GM21786 (cell line): Measurements from ENCODE around the gene DNTT.

Experiments
- ATAC-seq: cut with Tn5 transposase; IDR thresholded peaks from one replicate; pipeline ENCODE4 v1.9.1; 2021; ENCODE audit not compliant: unreplicated experiment

DNTT gene

DNA sequence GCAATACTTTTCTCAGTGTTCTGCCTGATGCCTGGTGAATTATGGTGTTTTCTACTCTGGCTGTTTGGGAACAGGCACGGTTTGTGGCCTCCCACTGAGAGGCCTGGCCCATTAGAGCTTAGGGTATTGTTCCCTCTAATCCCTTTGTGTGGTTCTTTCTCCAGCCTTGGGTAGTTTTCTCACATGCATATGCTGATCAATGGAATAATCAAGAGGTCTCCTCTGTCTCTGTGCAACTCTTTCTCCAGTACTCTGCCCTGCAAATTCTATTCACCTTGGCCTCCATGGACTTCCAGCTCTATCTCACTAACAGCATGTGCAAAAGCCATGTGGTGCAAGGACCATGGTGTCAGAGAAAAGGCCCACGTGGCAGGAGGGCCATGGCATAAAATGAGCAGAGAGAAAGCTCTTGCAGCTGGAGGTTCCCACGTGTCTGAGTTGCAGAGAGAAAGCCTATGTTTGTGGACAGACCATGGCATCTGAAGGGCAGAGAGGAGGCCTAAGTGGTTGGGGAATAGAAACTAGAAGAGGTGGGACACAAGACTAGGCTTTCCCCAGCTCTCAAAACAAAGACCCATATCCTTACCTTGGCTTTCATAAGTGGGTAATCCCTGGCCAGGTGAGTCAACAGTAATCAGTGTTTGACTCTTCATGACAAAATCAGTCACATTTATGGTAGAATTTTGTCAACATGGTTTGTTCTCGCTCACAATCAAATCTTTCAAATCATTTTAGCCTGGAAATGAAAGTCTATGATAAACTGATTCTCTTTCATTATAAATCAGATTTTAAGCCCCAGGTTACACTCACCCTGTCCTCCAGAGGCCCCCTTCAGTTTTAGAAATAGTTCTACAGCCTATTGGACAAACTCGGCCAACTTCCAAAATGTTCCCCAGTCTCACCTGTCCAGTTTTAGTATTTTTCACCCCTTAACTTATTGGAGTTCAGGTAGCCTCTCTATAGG, 37.3 kb downstream of the DNTT start:
- no peak for ATAC-seq

DNA sequence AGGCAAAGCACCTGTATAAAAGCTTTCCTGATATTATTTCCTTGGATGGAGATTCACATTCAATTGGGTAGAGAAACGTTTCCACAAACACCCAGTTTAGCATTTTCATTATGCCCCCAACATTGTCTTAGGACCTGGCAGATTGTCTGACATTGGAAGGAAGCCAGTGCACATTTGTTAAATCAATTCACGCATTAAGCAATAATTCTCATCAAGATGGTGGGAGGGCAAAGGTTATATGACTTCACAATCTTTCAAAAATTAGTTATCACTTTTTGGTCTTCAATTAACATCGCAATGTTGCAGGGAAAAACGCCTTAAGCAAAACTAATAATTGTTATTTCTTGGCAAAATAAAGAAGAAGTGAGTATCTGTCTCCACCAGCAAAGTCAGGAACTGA, 38.2 kb downstream of the DNTT start:
- no peak for ATAC-seq

DNA sequence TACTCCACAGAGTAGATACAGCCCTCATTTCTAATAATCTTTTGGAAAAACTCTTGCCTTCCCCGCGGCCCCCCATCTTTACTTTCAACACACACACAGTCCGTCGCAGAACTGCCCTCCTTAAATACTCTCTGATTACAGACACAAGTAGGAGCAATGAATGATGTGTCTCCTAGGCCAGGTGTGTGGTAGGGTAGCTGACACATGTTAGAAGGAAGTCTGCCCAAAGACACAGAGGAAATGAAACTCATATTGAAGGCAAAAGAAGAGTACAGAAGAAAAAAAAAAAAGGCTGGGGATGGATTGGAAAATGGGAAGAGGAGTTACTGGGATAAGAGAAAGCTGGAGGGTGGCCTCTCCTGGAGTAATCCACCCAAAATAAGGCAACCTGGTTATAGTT, 39.9 kb downstream of the DNTT start:
- ATAC-seq: no peak

DNA sequence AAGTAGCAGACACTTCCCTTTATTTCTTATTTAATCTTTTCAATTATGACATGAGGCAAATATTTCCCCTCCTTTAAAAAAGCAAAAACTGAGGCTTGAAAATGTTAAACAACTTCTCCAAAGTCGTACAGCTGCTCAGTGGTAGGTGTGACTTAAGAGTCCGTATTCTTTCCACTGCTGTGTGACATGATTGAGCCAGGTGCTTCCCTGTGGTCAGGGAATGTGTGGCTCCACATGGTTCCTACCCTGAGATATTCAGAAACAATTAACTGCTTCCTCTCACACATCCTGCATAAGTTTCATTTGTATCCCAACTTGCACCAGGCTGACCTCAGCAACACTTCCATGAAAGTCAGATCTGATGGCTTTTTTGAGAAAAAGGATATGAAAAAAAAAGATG, 41.0 kb downstream of the DNTT start:
- ATAC-seq: no peak

DNA sequence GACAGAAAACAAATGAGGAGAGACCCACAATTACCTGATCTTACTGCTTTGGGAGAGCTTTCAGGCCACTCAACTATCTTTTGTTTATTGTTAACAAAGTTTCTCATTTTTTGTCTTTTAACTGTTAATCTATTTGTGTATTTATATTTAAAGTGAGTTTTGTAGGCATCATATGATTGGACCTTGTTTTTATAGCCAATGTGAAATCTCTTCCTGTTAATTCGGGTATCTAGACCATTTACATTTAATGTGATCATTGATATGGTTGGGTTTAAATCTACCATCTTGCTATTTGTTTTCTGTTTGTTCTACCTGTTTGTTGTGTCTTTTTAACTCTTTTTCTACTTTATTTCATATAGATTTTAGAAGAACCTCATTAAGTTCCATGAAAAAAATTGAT, 42.1 kb downstream of the DNTT start:
- ATAC-seq: no peak

DNA sequence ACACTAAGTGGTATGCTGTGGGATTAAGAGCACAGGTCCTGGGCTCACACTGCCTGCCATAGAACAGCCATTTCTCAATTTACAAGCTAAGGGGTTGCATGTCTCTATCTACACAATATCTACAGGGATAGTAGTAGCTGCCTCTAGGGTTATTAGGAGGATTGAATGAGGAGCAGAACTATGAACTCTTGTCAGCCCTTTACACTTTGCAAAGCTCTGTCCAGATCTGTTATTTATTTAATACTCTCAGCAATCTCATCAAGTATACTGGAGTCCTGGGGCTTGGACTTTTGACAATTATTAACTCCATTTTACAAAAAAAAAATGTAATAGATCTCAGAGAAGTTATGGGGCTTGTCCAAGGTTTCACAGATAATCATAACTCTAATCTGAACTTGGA, 47.8 kb downstream of the DNTT start:
- no peak for ATAC-seq

DNA sequence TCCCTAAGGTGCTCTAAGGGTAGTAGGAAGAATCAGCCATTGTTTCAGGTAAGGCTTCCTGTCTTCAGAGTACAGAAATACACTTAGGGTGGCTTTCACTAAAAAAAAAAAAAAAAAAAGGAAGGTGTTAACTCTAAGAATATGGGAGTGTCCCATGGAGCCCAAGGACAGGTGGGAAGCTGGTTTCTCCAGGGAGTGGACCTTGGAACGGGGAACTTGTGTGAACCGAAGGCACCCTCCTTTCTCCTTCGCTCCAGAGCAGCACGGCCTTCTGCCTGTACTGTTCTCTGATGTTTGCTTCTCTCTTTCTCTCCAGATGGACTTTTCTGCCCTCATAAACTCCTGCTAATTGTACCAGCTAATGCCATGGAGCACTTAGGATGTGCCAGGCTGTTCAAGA, 48.3 kb downstream of the DNTT start:
- no peak for ATAC-seq

DNA sequence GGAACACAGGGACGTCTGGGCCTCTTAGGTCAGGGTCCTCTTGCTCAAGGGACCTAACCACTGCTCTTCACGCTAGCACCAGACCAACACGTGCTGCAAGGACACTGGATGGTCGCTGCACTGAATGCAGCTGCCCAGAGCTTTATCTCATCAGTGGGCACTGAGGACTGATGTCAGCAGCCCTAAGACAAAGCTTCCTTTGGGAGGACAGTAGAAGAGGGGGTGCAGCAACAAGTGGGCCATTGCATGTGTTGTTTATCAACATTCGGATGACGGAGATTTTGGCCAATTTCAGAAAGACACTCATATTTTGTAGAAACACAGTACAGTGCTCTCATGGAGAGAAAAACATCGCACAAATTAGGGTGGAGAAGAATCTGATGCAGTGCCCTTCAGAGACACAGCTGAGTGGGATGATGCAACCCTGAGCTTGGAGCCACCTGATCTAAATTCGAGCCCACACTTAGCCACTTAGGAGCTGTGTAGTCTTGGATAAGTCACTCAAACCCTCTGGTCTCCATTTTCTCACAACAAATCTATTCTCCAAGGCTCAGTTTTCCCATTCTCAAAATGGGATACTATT, 52.9 kb downstream of the DNTT start:
- ATAC-seq: no peak

DNA sequence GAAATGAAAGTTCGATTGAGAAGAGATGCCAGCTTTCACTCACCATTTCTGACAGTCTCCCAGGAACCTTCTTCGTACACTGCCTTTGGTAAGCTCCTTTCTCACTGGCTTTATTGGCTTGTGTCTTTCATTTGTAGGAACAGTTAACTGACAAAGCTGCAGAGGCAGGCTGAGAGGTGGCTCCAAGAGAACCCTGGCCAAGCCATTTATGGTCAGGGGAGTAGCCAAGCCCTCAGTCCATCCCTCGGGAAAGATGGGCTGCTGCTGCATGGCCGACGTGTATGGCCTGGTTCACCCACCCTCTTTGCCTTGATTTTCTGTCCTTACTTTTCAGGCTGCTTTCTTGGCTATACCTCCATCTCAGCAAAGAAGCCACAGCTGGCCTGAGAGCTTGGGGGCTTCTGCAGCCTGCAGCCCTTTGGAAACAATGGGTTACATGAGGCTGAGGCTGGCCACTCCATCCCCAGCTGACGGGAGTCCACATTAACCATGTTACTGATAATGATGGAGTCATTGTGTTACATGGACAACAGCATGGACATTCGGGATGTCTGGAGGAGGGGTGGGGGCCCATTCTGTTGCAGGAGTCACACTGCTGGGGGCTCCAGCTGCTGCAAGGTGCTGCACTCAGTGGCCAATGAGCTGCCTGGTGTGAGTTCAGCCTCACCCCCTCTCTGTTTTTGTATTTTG, 54.8 kb downstream of the DNTT start, which contains the start of gene OPALIN:
OPALIN (minus strand) TSS at position 152 of the 690 bp plus-strand sequence; CDS start at position 46, 106 bp downstream.
- no peak for ATAC-seq

DNA sequence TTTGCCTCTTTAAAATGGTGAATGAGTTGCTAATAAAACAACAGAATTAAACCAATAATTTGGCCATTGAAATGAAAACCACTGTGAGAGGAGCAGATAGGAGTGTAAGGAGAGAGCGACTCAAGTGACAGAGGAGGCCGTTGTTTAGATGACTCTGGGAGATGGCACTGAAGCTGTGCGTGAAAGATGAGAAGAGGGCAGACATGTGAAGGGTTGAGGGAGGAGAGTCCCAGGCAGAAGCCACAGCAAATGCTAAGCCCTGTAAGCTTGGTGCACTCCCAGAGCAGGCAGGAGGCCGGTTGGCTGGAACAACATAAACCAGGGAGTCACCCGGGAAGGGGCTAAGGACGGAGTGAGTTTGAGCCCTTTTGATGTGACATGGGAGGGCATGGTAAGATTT, 55.4 kb downstream of the DNTT start:
- ATAC-seq: no peak

DNA sequence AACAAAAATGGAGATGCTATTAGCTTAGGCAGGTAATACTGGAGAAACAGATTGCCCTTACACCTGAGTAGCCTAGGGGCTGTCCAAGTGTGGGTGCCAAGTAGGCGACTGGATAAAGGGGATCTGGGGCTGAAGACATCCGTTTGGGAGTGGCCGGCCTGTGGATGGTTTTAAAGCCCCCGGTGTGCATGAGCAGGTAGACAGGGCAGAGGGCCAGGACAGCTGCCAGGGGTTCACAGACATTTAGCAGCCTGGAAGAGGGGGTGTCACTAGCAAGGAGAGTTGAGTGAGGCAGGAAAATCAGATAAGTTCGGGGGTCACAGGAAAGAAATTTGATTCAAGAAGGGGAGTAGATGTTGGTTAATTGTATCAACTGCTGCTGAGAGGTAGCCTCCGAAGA, 56.1 kb downstream of the DNTT start:
- ATAC-seq: no peak

DNA sequence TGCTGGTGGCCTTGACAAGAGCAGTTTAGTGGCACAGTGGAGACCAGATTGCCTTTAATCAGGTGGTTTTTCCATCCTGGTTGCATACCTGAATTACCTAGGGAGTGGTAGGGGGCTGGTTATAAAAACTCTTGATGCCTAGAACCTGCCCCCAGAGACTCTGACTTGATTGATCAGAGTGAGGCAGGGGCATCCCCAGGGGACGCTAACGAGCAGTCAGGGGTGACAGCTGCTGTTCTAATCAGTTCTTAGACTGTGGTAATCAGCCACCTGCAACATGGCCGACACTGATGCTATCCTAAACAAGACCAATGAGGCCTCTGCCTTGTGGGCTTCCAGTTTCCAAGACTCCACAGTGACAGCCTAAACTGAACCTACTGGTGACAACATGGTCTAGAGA, 56.5 kb downstream of the DNTT start:
- ATAC-seq: no peak

DNA sequence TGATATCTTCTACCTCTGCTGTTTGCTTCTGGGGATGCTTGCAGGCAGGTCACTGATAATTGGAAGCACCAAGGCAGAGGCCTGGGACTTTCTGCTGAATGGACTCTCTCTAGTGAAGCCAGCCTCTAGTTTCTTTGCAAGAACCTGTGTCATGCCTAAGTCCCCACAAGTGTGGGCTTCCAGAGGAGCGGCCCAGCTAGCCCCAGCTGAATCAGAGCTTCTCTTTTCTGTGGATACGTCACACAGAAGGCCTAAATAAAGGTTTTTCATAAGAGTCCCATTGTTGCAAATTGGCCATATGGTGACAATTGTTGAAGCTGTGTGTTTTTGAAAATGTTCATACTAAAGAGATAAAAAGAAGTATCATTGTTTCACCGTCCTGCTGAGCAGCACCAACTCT, 61.3 kb downstream of the DNTT start:
- no peak for ATAC-seq

DNA sequence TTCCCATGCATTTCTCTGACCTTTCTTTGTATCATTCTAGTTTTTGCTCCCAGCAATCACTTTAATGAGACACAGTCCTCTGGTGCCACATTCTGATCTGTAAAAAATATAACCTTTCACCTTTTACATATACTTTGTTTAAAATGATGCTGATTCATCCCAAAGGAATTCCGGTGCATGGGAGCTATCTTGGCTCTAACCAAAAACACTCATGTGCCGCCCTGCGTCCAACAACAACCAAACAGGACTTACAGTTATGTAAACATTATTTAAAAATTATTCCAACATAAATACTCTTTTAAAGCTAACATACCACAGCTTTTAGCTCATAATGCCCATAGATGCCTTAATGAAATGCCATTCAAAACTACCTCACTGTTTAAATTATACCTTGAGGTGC, 62.3 kb downstream of the DNTT start:
- ATAC-seq: no peak

DNA sequence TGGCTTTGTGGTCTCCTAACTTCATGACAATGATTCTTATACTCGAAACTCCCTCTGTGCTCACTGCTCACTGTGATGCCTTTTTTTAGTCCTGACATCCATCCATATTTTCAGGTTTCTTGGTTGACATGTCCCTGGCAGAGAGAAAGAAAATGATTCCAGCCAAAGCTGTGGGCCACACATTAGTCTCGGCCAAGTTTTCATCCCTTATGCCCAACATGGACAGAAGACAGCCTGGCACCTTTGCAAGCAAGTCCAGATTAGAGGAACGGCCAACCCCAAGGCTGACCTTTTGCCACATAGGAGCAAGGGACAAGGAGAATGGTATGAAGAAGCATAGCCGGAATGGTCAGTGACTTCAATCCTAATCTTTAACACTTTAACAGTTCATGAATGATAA, 63.2 kb downstream of the DNTT start:
- no peak for ATAC-seq

DNA sequence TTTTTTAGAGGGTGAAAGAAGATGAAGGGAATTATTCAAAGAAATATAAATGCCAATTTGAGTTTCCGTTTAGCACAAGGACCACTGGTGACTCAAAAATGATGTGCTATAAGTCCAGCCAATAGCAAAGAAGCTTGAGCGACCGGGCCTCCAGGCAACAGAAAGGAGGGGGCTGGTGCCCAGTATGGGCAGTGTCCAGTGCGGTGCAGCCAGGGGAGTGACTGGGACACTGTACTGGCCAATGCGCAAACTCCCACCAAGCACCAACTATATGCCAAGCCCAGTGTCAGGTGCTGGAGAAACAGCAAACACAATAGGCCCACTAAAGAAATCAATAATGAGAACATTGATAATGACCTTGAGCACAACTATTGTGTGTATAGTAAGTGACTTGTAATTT, 64.7 kb downstream of the DNTT start:
- no peak for ATAC-seq

DNA sequence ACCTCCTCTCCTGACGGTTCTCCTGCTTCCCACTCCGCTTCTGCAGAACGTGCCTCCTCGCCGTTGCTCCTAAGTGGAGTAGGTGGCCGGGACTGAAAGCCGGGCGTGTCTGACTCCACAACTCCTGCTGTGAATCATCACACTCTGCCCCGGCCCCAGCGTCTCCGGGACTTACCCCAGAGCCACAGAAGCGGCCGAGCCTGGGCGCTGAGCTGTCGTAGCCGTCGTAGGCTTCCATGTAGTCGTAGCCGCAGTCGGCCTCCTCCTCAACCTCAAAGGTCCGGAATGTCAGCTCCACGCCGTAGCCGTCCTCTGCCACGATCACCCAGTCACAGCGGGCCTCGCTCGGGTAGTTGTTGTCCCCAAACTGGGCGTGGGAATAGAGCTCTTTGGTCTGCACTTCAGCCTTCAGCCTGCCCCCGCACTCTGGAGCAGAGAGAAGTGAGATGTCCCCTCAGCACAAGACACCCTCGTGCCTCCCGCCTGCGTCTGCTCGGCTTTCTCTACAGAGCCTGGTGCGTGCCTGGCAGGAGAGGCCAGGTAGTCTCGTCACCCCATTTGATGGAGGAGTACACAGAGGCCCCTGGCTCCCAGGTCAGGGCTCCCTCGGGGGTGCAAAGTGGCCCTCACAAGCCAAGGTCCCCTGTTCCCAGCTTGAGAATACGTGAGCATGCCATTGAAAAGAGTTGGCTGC, 65.8 kb downstream of the DNTT start:
- no peak for ATAC-seq

DNA sequence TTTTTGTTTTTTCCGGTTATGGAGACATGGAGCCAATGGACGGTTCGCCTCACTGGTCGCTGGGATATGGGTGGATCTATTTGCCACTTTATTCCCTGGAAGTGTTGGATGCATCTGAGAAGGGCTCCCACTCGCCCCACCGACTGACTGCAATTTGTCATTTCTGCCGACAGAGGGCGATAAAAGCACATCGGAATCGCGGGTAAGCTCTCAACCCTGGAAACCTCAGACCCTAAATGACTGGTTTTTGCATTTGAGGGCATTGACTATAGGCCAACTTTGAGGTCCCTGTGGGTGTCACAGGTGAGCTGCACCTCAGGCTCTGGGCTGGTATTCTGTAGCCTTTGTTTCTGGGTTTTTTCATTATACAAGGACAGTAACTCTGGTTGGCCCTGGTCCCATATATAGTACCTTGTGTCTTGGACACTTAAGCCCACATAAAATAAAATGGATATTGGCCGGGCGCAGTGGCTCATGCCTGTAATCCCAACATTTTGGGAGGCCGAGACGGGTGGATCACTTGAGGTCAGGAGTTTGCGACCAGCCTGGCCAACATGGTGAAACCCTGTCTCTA, 66.4 kb downstream of the DNTT start:
- ATAC-seq: no peak

DNA sequence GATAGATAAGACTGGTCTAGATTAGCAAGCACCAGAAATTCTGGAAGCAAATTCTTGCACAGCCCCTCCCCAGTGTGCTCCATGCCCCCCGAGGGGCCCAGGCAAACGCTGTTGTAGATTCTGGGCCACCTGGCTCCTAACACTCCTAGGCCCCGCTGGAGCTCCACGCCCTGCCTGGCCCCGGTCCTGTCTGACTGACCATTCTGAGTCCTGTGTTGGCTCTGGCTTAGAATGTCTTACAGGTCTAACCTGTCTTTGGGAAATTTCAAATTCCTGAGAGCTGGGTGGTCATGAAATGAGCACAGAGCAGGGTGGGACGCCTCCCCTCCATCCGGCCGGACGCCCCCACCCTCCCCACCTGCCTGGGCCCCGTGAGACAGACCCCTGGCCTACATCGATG, 67.1 kb downstream of the DNTT start:
- no peak for ATAC-seq

DNA sequence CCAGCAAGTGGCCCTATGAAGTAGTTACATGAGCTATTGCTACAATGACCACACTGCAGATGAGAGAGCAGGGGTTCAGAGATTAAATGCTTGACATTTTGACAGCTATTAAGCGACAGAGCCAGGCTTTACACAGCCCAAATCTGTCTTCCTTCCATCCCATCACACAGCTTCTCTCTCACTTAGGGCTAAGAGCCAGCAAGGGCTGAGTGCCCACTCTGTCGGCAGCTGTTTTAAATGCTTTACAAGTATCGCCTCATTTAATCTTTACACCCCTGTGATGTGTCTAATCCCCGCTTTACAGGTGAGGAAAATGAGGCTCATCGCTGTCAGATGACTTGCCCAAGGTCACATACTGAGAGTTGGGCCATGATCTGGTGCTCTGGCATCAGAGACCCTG, 69.8 kb downstream of the DNTT start:
- no peak for ATAC-seq

DNA sequence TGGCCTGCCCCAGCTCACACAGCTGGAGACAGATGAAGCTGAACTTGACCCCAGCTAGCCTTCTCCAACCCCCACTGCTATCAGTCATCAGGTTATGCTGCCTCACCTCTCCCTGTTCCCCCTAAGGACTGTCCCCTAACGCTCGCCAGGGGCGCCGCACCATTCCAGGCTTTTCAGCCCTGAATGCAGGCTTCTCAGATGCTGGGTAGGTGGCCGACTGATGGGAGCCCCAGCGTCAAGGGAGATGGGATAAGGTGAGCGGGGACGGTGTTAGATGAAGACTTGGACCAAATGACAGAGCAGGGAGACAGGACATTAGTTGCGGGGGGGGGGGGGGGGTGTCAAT, 70.4 kb downstream of the DNTT start:
- no peak for ATAC-seq
